Measurements from ENCODE around the gene SLAMF8.

SLAMF8 gene

DNA sequence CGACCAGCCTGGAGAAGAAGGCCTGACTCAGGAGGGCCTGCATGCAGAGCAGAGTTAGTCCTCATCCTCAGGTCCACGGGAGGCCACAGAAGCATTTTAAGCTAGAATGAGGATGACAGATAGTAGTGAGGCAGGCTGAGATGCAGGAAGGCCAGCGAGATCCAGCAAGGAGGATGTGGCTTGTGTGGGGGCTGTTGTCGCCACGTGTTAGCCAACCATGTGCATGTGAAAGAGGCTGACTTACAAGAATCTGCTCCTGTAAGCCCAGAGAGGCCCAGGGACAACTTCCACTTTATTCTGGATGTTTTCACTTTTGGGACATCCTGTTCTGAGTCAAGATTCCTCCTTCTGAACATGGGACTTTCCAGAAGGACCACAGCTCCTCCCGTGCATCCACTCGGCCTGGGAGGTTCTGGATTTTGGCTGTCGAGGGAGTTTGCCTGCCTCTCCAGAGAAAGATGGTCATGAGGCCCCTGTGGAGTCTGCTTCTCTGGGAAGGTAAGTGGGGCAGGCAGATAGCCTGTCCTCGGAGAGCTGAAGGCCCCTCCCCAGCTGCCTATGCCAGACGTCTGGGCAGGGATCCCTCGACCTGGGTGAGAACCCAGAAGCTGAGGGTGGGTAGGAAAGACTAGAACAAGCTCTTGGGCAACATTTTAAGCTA, at the start of gene SLAMF8:
Gene SLAMF8 (plus strand): TSS at position 433 of the 661 bp plus-strand sequence. CDS start 26 bp downstream, at position 459.
- Histone ChIP-seq H3K27ac (ENCODE audit: low read depth, low read length) (no peak within 1 kb of the TSS), H3K9ac (ENCODE audit: low read length in 5 of 5) (no peak within 1 kb of the TSS), H3K9me3 (ENCODE audit: control insufficient read depth in 5 of 5, low read length in 5 of 5) (no peaks in the 10 kb centered on the region), H3K27me3 (ENCODE audit: control insufficient read depth in 5 of 5, insufficient read depth in 4 of 5, low read length in 5 of 5) (peaks cover 0 to 14% (median 8%) of the 10 kb centered on the region in 5 donors), H3K4me3 (ENCODE audit: low read depth in 1 of 5, low read length in 5 of 5) (peak within 1 kb of the TSS in 3 of 5 donors; percentile 6 to 36 (median 6)), H3K4me1 (ENCODE audit: control insufficient read depth in 5 of 5, insufficient read depth in 5 of 5, low read length in 5 of 5) (peaks cover 0 to 48% (median 17%) of the 10 kb centered on the region in 5 donors), H3K36me3 (ENCODE audit: control insufficient read depth in 5 of 5, insufficient read depth in 5 of 5, low read length in 5 of 5) (no peaks in the 10 kb centered on the region)

DNA sequence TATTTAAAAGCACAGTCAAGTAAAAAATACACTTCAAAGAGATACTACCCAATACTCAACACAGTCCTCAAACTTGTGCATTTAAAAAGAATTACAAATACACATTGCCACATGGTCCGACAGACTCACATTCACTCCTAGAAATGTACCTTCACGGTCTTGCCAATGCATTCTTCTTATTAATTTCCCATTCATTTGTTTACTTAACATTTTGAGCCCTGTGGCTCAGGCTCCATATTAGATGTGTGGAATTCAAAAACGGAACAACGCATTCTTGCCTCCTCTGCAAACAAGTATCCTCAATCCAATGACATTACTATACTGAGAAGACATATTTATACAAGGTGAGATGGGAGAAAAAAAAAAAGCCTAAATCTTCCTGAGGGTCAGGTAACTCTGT, 48.4 kb upstream of the SLAMF8 start:
- peaks cover 2 to 41% (median 13%) of the 10 kb centered on the region in 5 donors for H3K4me1 ChIP-seq (ENCODE audit: control insufficient read depth in 5 of 5, insufficient read depth in 5 of 5, low read length in 5 of 5)
- H3K36me3 ChIP-seq (ENCODE audit: control insufficient read depth in 5 of 5, insufficient read depth in 5 of 5, low read length in 5 of 5) = peaks cover 0 to 5% (median 0%) of the 10 kb centered on the region in 5 donors
- peaks cover 0 to 4% (median 0%) of the 10 kb centered on the region in 5 donors for H3K9me3 ChIP-seq (ENCODE audit: control insufficient read depth in 5 of 5, low read length in 5 of 5)
- no peak overlapping the region for H3K9ac ChIP-seq (ENCODE audit: low read length in 5 of 5)
- H3K4me3 ChIP-seq (ENCODE audit: low read depth in 1 of 5, low read length in 5 of 5) = no peak overlapping the region
- H3K27ac ChIP-seq (ENCODE audit: low read depth, low read length) = no peak overlapping the region
- H3K27me3 ChIP-seq (ENCODE audit: control insufficient read depth in 5 of 5, insufficient read depth in 4 of 5, low read length in 5 of 5) = no peaks in the 10 kb centered on the region

DNA sequence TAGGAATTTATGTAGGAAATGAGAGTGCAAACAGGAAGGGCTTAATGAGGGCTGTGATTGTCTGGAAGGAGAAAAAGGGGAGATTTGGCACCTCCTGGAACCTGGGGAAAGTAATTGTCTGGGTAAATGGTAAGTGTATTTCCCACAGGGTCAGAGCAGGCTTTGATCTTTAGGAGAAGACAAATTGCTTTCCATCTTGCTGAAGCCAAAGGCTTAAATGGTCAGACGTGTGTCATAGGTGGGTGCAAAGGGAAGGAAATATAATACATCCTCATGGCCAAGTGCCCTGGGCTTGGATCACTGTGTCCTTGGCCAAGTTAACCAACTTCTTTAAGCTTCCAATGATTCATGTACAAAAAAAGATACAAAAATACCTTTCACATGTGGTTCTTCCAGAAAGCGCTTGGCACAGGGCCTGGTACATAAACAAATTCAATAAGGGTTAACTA, 47.2 kb upstream of the SLAMF8 start:
- no peak overlapping the region for H3K4me3 ChIP-seq (ENCODE audit: low read depth in 1 of 5, low read length in 5 of 5)
- H3K27ac ChIP-seq (ENCODE audit: low read depth, low read length) = no peak overlapping the region
- no peak overlapping the region for H3K9ac ChIP-seq (ENCODE audit: low read length in 5 of 5)

DNA sequence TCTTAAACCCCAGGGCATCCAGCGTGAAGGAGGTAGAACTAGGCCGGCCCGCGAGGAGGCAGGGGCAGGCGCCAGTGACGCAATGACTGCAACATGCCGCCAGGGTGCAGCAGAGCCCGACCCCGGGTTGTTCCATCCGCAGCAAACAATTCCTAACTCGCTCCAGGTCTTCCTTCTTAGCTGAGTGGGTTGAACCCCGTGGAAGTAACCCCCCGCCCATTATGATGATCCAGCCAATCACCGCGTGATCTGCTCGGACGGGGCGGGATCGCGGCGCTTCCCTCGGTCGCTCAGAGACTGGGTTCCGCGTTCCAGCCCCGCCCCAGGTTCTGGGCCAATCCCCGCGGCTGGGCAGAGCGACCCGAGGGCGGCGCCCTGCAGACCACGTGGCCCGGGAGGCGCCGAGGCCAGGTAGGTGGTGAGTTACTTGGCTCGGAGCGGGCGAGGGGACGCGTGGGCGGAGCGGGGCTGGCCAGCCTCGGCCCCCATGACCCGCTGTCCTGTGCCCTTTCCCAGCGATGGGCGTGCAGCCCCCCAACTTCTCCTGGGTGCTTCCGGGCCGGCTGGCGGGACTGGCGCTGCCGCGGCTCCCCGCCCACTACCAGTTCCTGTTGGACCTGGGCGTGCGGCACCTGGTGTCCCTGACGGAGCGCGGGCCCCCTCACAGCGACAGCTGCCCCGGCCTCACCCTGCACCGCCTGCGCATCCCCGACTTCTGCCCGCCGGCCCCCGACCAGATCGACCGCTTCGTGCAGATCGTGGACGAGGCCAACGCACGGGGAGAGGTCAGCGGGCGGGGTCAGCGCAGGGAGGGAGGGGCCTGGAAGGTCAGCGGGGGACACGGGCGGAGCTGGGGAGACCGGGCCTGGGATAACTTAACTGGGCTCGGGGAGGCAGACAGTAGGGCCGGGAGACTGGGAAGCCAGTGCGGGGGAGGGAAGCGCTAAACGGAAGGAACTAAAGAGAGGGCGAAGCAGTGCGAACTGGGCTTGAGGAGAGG, 45.8 kb upstream of the SLAMF8 start, which contains the start of gene DUSP23:
Gene DUSP23 (plus strand): TSS at position 380 of the 1,000 bp plus-strand sequence. CDS start 139 bp downstream, at position 519.
- Histone ChIP-seq H3K4me3 (ENCODE audit: low read depth in 1 of 5, low read length in 5 of 5) (peak within 1 kb of the TSS; percentile 76 to 85 (median 79)), H3K36me3 (ENCODE audit: control insufficient read depth in 5 of 5, insufficient read depth in 5 of 5, low read length in 5 of 5) (peaks cover 0 to 5% (median 0%) of the 10 kb centered on the region in 5 donors), H3K27me3 (ENCODE audit: control insufficient read depth in 5 of 5, insufficient read depth in 4 of 5, low read length in 5 of 5) (no peaks in the 10 kb centered on the region), H3K9ac (ENCODE audit: low read length in 5 of 5) (peak within 1 kb of the TSS; percentile 59 to 78 (median 71)), H3K9me3 (ENCODE audit: control insufficient read depth in 5 of 5, low read length in 5 of 5) (peaks cover 0 to 4% (median 0%) of the 10 kb centered on the region in 5 donors), H3K27ac (ENCODE audit: low read depth, low read length) (peak within 1 kb of the TSS; percentile 86), H3K4me1 (ENCODE audit: control insufficient read depth in 5 of 5, insufficient read depth in 5 of 5, low read length in 5 of 5) (peaks cover 2 to 24% (median 13%) of the 10 kb centered on the region in 5 donors)

More for the DNA sequence above, 47.2 kb upstream of the SLAMF8 start:
- Histone ChIP-seq H3K9me3 (ENCODE audit: control insufficient read depth in 5 of 5, low read length in 5 of 5) (peaks cover 0 to 4% (median 0%) of the 10 kb centered on the region in 5 donors), H3K27me3 (ENCODE audit: control insufficient read depth in 5 of 5, insufficient read depth in 4 of 5, low read length in 5 of 5) (no peaks in the 10 kb centered on the region), H3K4me1 (ENCODE audit: control insufficient read depth in 5 of 5, insufficient read depth in 5 of 5, low read length in 5 of 5) (peaks cover 2 to 31% (median 13%) of the 10 kb centered on the region in 5 donors), H3K36me3 (ENCODE audit: control insufficient read depth in 5 of 5, insufficient read depth in 5 of 5, low read length in 5 of 5) (peaks cover 0 to 5% (median 0%) of the 10 kb centered on the region in 5 donors)

DNA sequence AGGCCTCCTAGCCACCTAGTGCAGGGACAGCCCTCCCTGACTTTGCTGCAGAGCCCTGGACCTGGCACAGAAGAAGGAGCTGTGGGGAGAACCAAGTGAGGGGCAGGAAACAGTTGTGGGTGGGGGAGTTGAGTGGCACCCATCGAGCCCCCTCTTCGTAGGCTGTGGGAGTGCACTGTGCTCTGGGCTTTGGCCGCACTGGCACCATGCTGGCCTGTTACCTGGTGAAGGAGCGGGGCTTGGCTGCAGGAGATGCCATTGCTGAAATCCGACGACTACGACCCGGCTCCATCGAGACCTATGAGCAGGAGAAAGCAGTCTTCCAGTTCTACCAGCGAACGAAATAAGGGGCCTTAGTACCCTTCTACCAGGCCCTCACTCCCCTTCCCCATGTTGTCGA, 44.7 kb upstream of the SLAMF8 start:
- Histone ChIP-seq H3K27me3 (ENCODE audit: control insufficient read depth in 5 of 5, insufficient read depth in 4 of 5, low read length in 5 of 5) (no peaks in the 10 kb centered on the region), H3K4me1 (ENCODE audit: control insufficient read depth in 5 of 5, insufficient read depth in 5 of 5, low read length in 5 of 5) (peaks cover 2 to 24% (median 16%) of the 10 kb centered on the region in 5 donors), H3K27ac (ENCODE audit: low read depth, low read length) (peak overlapping the region; percentile 86), H3K36me3 (ENCODE audit: control insufficient read depth in 5 of 5, insufficient read depth in 5 of 5, low read length in 5 of 5) (peaks cover 0 to 5% (median 0%) of the 10 kb centered on the region in 5 donors), H3K4me3 (ENCODE audit: low read depth in 1 of 5, low read length in 5 of 5) (peak overlapping the region; percentile 76 to 85 (median 79)), H3K9ac (ENCODE audit: low read length in 5 of 5) (peak overlapping the region in 1 of 5 donors; percentile 71), H3K9me3 (ENCODE audit: control insufficient read depth in 5 of 5, low read length in 5 of 5) (no peaks in the 10 kb centered on the region)

DNA sequence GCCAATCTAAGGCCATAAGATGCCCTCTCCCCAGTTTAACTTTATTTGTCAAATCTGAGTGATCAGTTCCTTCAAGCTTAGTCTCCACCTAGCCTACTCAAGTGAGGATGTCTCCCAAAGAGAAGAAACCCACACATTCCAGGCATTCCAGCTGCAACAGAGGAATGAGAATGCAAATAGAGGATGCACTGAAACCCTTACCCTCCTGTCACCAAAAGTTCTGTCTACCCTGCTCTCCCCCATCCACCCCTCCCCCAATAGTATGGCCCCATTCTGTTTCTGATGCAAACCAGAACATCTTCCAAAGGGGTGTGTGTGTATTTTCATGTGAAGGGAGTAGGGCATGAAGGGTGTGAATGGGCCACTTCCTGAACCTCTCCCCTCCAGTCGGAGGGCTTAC, 42.9 kb upstream of the SLAMF8 start:
- Histone ChIP-seq H3K27me3 (ENCODE audit: control insufficient read depth in 5 of 5, insufficient read depth in 4 of 5, low read length in 5 of 5) (no peaks in the 10 kb centered on the region), H3K4me3 (ENCODE audit: low read depth in 1 of 5, low read length in 5 of 5) (no peak overlapping the region), H3K27ac (ENCODE audit: low read depth, low read length) (no peak overlapping the region), H3K9me3 (ENCODE audit: control insufficient read depth in 5 of 5, low read length in 5 of 5) (no peaks in the 10 kb centered on the region), H3K4me1 (ENCODE audit: control insufficient read depth in 5 of 5, insufficient read depth in 5 of 5, low read length in 5 of 5) (peaks cover 2 to 23% (median 16%) of the 10 kb centered on the region in 5 donors), H3K36me3 (ENCODE audit: control insufficient read depth in 5 of 5, insufficient read depth in 5 of 5, low read length in 5 of 5) (peaks cover 0 to 5% (median 0%) of the 10 kb centered on the region in 5 donors), H3K9ac (ENCODE audit: low read length in 5 of 5) (no peak overlapping the region)

DNA sequence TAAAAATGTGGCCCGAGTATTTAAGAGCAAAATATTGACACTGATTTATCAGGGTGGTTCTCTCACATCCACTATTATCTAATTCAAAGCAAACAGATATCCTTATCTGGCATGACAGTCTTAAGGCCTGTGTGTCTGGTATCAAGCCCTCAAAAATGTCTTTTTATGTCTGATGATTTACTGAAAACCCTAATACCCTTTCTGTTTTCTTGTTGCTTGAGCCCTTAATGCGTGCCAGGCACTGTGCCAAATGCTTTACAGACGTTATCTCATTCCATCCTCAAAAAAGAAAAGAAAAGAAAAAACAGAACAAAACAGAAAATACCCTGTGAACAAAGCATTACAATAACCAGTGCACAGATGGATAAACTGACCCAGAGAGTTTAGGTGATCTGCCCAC, 40.2 kb upstream of the SLAMF8 start:
- Histone ChIP-seq H3K4me1 (ENCODE audit: control insufficient read depth in 5 of 5, insufficient read depth in 5 of 5, low read length in 5 of 5) (peaks cover 0 to 11% (median 7%) of the 10 kb centered on the region in 5 donors), H3K9me3 (ENCODE audit: control insufficient read depth in 5 of 5, low read length in 5 of 5) (no peaks in the 10 kb centered on the region), H3K27me3 (ENCODE audit: control insufficient read depth in 5 of 5, insufficient read depth in 4 of 5, low read length in 5 of 5) (no peaks in the 10 kb centered on the region), H3K36me3 (ENCODE audit: control insufficient read depth in 5 of 5, insufficient read depth in 5 of 5, low read length in 5 of 5) (peaks cover 0 to 5% (median 0%) of the 10 kb centered on the region in 5 donors), H3K4me3 (ENCODE audit: low read depth in 1 of 5, low read length in 5 of 5) (no peak overlapping the region), H3K27ac (ENCODE audit: low read depth, low read length) (no peak overlapping the region), H3K9ac (ENCODE audit: low read length in 5 of 5) (no peak overlapping the region)

DNA sequence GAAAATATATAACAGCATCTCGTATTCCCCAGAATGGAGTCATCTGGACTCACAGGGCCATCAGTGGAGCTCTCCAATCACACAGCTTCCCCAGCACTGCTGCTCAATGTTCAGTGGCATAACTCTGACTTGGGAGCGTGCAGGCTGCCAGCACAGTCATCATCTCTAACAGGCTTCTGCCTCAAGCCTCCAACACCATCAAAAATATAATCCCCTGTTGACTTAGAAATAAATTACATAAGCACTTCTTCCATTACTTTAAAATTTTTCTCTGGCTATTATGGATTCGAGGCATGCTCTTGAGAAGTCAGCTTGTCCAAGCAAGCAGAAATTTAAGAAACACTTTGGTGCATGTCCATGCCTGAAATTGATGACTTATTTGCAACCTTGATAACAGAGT, 39.7 kb upstream of the SLAMF8 start:
- Histone ChIP-seq H3K4me3 (ENCODE audit: low read depth in 1 of 5, low read length in 5 of 5) (no peak overlapping the region), H3K4me1 (ENCODE audit: control insufficient read depth in 5 of 5, insufficient read depth in 5 of 5, low read length in 5 of 5) (peaks cover 0 to 6% (median 2%) of the 10 kb centered on the region in 5 donors), H3K9me3 (ENCODE audit: control insufficient read depth in 5 of 5, low read length in 5 of 5) (no peaks in the 10 kb centered on the region), H3K36me3 (ENCODE audit: control insufficient read depth in 5 of 5, insufficient read depth in 5 of 5, low read length in 5 of 5) (peaks cover 0 to 5% (median 0%) of the 10 kb centered on the region in 5 donors), H3K27ac (ENCODE audit: low read depth, low read length) (no peak overlapping the region), H3K27me3 (ENCODE audit: control insufficient read depth in 5 of 5, insufficient read depth in 4 of 5, low read length in 5 of 5) (peaks cover 0 to 3% (median 0%) of the 10 kb centered on the region in 5 donors), H3K9ac (ENCODE audit: low read length in 5 of 5) (no peak overlapping the region)

DNA sequence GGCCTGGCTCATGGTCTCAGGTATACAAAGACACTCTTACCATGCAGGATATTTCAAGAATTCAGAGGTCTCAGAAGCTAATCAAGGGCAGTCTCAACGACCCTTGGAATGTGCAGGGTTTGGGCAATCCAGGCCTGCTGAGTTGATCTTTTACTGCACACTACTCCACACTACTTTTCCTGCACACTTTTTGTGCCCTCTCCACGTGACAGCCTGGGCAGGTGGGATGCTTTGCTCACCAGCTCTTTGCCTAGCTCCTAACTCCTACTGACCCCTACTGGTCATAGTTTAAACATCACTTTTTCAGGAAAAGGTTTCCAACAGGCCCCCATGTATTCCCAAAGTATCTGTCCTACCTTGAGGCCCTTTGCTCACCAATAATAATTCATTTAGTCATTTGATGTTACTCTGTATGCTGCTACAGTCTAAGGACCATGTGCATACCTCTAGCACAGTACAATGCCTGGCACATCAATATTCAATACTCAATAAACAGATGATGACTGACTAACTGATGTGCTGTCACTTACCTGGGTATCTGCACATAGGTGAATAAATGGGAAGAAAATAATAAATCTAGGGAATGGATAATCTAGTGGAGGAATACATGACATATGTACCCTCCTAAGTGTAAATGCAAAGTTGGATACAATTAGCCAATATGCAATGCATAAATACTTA, 36.3 kb upstream of the SLAMF8 start:
- Histone ChIP-seq H3K9me3 (ENCODE audit: control insufficient read depth in 5 of 5, low read length in 5 of 5) (no peaks in the 10 kb centered on the region), H3K27me3 (ENCODE audit: control insufficient read depth in 5 of 5, insufficient read depth in 4 of 5, low read length in 5 of 5) (peaks cover 3 to 7% (median 5%) of the 10 kb centered on the region in 5 donors), H3K4me3 (ENCODE audit: low read depth in 1 of 5, low read length in 5 of 5) (no peak overlapping the region), H3K27ac (ENCODE audit: low read depth, low read length) (no peak overlapping the region), H3K9ac (ENCODE audit: low read length in 5 of 5) (no peak overlapping the region), H3K36me3 (ENCODE audit: control insufficient read depth in 5 of 5, insufficient read depth in 5 of 5, low read length in 5 of 5) (no peaks in the 10 kb centered on the region), H3K4me1 (ENCODE audit: control insufficient read depth in 5 of 5, insufficient read depth in 5 of 5, low read length in 5 of 5) (peaks cover 0 to 3% (median 0%) of the 10 kb centered on the region in 5 donors)
